ENCODE data around the gene ARSK. TPM values are rescaled to one million over a fixed set of nuclear protein-coding genes. Genes with fewer than 3 reads are reported as not detected.

The ARSK gene
- polyA plus RNA-seq, 1 of the 3 experiments (the other 2 are of a cell fraction), result 5.6 TPM

DNA sequence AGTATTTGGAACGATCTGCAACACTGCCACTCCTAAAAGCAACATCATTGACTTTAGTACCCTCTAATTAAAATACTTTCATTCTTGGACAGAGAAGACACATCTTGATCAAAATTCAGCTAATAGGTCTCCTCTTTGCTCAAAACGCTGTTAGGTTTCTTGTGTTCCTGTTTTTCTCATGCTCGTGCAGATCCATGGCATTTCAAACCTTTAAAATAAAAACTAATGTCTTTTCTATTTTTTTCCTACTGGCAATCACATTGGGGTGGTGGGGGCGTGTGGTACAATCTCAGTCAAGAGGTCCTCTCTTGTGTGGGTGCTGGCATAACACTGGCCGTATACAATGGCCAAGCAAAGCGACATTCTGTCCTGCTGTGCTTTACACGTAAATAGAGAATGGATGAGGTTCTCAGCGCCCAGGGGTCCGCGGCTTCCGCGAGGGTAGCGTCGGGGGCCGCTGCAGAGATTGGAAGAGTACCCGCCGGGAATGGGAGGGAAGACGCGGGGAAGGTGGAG, 64.7 kb downstream of the ARSK start:
- WGBS (ENCODE audit: low lambda C conversion rate), result 87% methylated on average over 19 of the region's 19 CpGs
- POLR2A ChIA-PET, result no interaction called here
- Histone ChIP-seq H2AFZ (ENCODE audit: low read depth) (peak overlapping the region; percentile 12; the same call in 1 of the 2 replicates), H3K36me3 (replicated peaks in 1 of 2; ENCODE audit: control insufficient read depth in 1 of 2, insufficient read depth in 2 of 2, low read length in 1 of 2) (no peaks in the 10 kb centered on the region), H3K9ac (no peak overlapping the region), H3K27me3 (ENCODE audit: insufficient read depth) (no peaks in the 10 kb centered on the region), H3K79me2 (ENCODE audit: insufficient read depth) (no peaks in the 10 kb centered on the region), H3K9me3 (no peaks in the 10 kb centered on the region), H3K4me1 (ENCODE audit: control insufficient read depth in 1 of 2, insufficient read depth in 2 of 2, low read depth in 1 of 2, low read length in 1 of 2) (peaks cover 0 to 3% of the 10 kb centered on the region in 2 experiments; a peak in 2 of 4 replicates), H3F3A (replicated peaks; ENCODE audit: insufficient read depth) (no peaks in the 10 kb centered on the region), H3K9me2 (no peaks in the 10 kb centered on the region), H3K4me2 (no peak overlapping the region), H4K20me1 (ENCODE audit: insufficient read depth) (no peaks in the 10 kb centered on the region), H3K4me3 (ENCODE audit: low read depth in 2 of 2, low read length in 1 of 2) (peak overlapping the region in 1 of 2 experiments; percentile 56; a peak in 1 of 4 replicates), H3K27ac (ENCODE audit: low read depth in 2 of 2, low read length in 1 of 2) (no peak overlapping the region)
- DNase-seq, result no peak
- CTCF ChIA-PET, result no interaction called here
- TF ChIP-seq GABPA (IDR thresholded peaks at IDR 0.05; ENCODE audit: low read depth) (no peak), RAD21 (IDR thresholded peaks at IDR 0.05; ENCODE audit: low read length) (no peak), EZH2phosphoT487 (IDR thresholded peaks at IDR 0.05; ENCODE audit: borderline replicate concordance, low read depth) (no peak), FOXM1 (IDR thresholded peaks at IDR 0.05; ENCODE audit: low read depth) (no peak), NFIC (IDR thresholded peaks at IDR 0.05; ENCODE audit: borderline replicate concordance) (no peak), TEAD4 (IDR thresholded peaks at IDR 0.05; ENCODE audit: borderline replicate concordance, insufficient read depth) (no peak), USF1 (IDR thresholded peaks at IDR 0.05; ENCODE audit: borderline replicate concordance, low read depth) (no peak), CTCF (IDR thresholded peaks at IDR 0.05) (no peak), SIN3A (IDR thresholded peaks at IDR 0.05; ENCODE audit: borderline replicate concordance, low read depth, low read length) (no peak), GATA2 (CRISPR knock-in tag; IDR thresholded peaks at IDR 0.05) (no peak), MEF2A (IDR thresholded peaks at IDR 0.05; ENCODE audit: borderline replicate concordance, low read depth) (no peak), TCF12 (IDR thresholded peaks at IDR 0.05) (no peak)
- TF ChIP-seq, protein P1, sequence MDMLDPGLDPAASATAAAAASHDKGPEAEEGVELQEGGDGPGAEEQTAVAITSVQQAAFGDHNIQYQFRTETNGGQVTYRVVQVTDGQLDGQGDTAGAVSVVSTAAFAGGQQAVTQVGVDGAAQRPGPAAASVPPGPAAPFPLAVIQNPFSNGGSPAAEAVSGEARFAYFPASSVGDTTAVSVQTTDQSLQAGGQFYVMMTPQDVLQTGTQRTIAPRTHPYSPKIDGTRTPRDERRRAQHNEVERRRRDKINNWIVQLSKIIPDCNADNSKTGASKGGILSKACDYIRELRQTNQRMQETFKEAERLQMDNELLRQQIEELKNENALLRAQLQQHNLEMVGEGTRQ (IDR thresholded peaks at IDR 0.05; ENCODE audit: borderline replicate concordance, low read depth, low read length), result no peak
- TF ChIP-seq, protein P2, sequence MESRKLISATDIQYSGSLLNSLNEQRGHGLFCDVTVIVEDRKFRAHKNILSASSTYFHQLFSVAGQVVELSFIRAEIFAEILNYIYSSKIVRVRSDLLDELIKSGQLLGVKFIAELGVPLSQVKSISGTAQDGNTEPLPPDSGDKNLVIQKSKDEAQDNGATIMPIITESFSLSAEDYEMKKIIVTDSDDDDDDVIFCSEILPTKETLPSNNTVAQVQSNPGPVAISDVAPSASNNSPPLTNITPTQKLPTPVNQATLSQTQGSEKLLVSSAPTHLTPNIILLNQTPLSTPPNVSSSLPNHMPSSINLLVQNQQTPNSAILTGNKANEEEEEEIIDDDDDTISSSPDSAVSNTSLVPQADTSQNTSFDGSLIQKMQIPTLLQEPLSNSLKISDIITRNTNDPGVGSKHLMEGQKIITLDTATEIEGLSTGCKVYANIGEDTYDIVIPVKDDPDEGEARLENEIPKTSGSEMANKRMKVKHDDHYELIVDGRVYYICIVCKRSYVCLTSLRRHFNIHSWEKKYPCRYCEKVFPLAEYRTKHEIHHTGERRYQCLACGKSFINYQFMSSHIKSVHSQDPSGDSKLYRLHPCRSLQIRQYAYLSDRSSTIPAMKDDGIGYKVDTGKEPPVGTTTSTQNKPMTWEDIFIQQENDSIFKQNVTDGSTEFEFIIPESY (IDR thresholded peaks at IDR 0.05; ENCODE audit: borderline replicate concordance, low read depth), result no peak
- TF ChIP-seq, protein P3, sequence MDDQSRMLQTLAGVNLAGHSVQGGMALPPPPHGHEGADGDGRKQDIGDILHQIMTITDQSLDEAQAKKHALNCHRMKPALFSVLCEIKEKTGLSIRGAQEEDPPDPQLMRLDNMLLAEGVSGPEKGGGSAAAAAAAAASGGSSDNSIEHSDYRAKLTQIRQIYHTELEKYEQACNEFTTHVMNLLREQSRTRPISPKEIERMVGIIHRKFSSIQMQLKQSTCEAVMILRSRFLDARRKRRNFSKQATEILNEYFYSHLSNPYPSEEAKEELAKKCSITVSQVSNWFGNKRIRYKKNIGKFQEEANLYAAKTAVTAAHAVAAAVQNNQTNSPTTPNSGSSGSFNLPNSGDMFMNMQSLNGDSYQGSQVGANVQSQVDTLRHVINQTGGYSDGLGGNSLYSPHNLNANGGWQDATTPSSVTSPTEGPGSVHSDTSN (IDR thresholded peaks at IDR 0.05), result no peak

All from SK-N-SH (cell line).